Thyroid gland (tissue), 4 donors: ENCODE results near the gene PLA2G2D. TPM values are rescaled to one million over a fixed set of nuclear protein-coding genes. Genes with fewer than 3 reads are reported as not detected.
"Not testable (repeated sequence)": the region's sequence is repeated elsewhere in the genome, so short reads cannot be mapped to it uniquely, and the experiment has no call there.

Source experiments
- DNase-seq, 2 donors: peaks; one replicate each; pipeline ENCODE4 v3.0.0-alpha.2; 2019
- H3K27ac ChIP-seq, 3 donors: fragments of 200-600 bp; sonication (generic); 1 replicate in 2 of 3; 2 replicates in 1 of 3; pipeline ENCODE4 v1.5.1; 2016 to 2019; ENCODE audit warnings: mild to moderate bottlenecking in 1 of 3, moderate library complexity in 1 of 3
- H3K27me3 ChIP-seq: fragments of 200-600 bp; sonication (generic); one replicate; pipeline ENCODE4 v1.5.1; 2019
- H3K36me3 ChIP-seq, 2 donors: fragments of 200-600 bp; sonication (generic); one replicate each; pipeline ENCODE4 v1.5.1; 2016 to 2019
- H3K4me1 ChIP-seq, 2 donors: fragments of 200-600 bp; sonication (generic); one replicate each; pipeline ENCODE4 v1.5.1; 2017 to 2019
- H3K4me3 ChIP-seq, 3 donors: fragments of 200-600 bp; sonication (generic); replicated peaks in 1 of 3; 1 replicate in 2 of 3; 2 replicates in 1 of 3; pipeline ENCODE4 v1.5.1; 2016; ENCODE audit warnings: mild to moderate bottlenecking in 1 of 3
- H3K9me3 ChIP-seq: fragments of 200-600 bp; sonication (generic); one replicate; pipeline ENCODE4 v1.5.1; 2017
- POLR2A ChIP-seq, 2 donors: fragments of 450-650 bp; IDR thresholded peaks; one replicate each; pipeline ENCODE4 v1.6.1; 2017; ENCODE audit warnings: antibody characterized with exemption in 2 of 2, mild to moderate bottlenecking in 2 of 2, moderate library complexity in 1 of 2
- WGBS, 2 donors: methylation state at CpG; one replicate each; pipeline ENCODE4 v1.1.5; 2017; 5-methylcytosine and 5-hydroxymethylcytosine counted together
- intact Hi-C: fragments of 100-400 bp; cut with DNase I; formaldehyde crosslinking; loops from one replicate; pipeline ENCODE4 v1.15.1; 2023
- total RNA-seq, 4 donors: library from RNA; depleted of rRNA; stranded (reverse); fragments of >200 nt; gene quantifications; one replicate each; pipeline ENCODE4 v1.2.3, GENCODE V29; 2016
- TF ChIP-seq, protein P1 (sequence below), 6 experiments: fragments of 200-600 bp in 3 of 6; fragments of 450-650 bp in 3 of 6; sonication (generic) in 3 of 6; IDR thresholded peaks; one replicate each; pipeline ENCODE4 v1.5.1; 2016 to 2019; ENCODE audit warnings: antibody characterized with exemption in 6 of 6, mild to moderate bottlenecking in 2 of 6, inconsistent platforms in 1 of 6, moderate library complexity in 1 of 6

Gene PLA2G2D
- total RNA-seq, 4 donors from 2014 or later: not detected

DNA sequence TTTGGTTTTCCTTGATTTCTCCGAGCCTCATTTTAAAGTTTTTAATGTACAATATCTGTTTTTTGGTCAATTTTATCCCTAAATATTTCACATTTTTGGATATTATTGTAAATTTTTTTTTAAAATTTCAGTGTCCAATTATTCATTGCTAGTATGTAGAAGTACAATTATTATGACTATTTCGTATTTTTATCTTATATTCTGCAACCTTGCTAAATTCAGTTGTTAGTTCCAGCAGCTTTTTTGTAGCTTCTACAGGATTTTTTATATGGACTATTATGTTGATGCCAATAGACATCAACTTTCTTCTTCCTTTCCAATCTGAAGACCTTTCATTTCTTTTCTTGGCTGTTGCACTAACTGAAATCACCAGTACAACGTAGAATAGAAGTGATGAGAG lies 15.7 kb upstream of the PLA2G2D start:
- Histone ChIP-seq H3K27me3 (no peaks in the 10 kb centered on the region), H3K4me1 (no peaks in the 10 kb centered on the region), H3K27ac (no peak overlapping the region), H3K4me3 (no peak overlapping the region), H3K9me3 (no peaks in the 10 kb centered on the region), H3K36me3 (no peaks in the 10 kb centered on the region)
- intact Hi-C loops: no loop called here
- no peak for DNase-seq
- 91 to 93% methylated on average over 3 of the region's 3 CpGs for WGBS, 2 donors
- TF ChIP-seq, protein P1, sequence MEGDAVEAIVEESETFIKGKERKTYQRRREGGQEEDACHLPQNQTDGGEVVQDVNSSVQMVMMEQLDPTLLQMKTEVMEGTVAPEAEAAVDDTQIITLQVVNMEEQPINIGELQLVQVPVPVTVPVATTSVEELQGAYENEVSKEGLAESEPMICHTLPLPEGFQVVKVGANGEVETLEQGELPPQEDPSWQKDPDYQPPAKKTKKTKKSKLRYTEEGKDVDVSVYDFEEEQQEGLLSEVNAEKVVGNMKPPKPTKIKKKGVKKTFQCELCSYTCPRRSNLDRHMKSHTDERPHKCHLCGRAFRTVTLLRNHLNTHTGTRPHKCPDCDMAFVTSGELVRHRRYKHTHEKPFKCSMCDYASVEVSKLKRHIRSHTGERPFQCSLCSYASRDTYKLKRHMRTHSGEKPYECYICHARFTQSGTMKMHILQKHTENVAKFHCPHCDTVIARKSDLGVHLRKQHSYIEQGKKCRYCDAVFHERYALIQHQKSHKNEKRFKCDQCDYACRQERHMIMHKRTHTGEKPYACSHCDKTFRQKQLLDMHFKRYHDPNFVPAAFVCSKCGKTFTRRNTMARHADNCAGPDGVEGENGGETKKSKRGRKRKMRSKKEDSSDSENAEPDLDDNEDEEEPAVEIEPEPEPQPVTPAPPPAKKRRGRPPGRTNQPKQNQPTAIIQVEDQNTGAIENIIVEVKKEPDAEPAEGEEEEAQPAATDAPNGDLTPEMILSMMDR (IDR thresholded peaks at IDR 0.05): no peak
- TF ChIP-seq POLR2A (IDR thresholded peaks at IDR 0.05): no peak

DNA sequence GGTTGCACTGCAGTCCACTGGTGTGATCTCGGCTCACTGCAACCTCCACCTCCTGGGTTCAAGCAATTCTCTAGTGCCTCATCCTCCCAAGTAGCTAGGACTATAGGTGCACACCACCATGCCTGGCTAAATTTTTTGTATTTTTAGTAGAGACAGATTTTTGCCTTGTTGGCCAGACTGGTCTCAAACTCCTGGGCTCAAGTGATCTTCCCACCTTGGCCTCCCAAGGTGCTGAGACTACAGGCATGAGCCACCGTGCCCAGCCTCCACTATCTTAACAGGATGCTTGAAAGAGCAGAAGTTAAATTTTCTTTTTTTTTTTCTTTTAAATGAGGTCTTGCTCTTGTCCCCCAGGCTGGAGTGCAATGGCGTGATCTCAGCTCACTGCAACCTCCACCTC lies 11.2 kb upstream of the PLA2G2D start:
- H3K9me3 ChIP-seq, H3K4me3 ChIP-seq: not testable (repeated sequence)

DNA sequence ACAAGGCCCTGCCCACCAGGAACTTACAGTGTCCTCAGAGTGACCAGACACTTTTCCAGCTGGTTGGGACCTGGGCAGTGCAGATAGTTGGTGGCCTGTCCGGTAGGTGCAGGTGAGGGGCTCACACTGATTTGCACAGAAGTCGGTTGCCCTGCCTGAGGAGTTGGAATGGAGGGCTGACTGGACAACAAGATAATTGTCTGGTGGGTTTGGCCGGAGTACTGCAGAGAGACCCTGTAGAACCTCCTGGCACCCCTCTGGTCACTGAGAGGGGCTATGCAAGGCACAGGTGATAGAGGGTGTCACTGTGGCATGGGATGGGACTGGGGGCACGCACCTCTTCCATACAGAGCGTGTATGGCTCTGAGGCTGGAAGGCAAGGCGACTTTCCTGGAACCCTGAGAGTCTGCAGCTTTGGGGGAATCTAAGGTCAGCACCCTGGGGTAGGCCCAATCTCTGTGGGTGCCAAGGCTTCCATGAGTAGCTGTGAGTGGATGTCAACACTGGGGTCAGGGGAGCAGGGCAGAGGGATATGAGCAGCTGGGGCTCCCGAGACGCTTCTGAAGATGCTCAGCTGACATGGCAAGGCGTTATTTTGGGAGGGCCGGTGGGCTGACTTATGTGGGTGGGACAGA lies 7.6 kb upstream of the PLA2G2D start:
- 96 to 98% methylated on average over 8 to 10 of the region's 10 CpGs for WGBS, 2 donors
- intact Hi-C loops: no loop called here
- Histone ChIP-seq H3K36me3 (no peaks in the 10 kb centered on the region), H3K9me3 (no peaks in the 10 kb centered on the region), H3K4me3 (no peak overlapping the region), H3K27me3 (no peaks in the 10 kb centered on the region), H3K4me1 (no peaks in the 10 kb centered on the region), H3K27ac (no peak overlapping the region)
- DNase-seq: no peak
- TF ChIP-seq POLR2A (IDR thresholded peaks at IDR 0.05): no peak
- TF ChIP-seq, protein P1 (IDR thresholded peaks at IDR 0.05): no peak

More for the DNA sequence above, 11.2 kb upstream of the PLA2G2D start:
- H3K27ac ChIP-seq, H3K36me3 ChIP-seq, H3K27me3 ChIP-seq, intact Hi-C loops, H3K4me1 ChIP-seq, DNase-seq: not testable (repeated sequence)
- 91% methylated on average over 3 of the region's 3 CpGs for WGBS, 2 donors

DNA sequence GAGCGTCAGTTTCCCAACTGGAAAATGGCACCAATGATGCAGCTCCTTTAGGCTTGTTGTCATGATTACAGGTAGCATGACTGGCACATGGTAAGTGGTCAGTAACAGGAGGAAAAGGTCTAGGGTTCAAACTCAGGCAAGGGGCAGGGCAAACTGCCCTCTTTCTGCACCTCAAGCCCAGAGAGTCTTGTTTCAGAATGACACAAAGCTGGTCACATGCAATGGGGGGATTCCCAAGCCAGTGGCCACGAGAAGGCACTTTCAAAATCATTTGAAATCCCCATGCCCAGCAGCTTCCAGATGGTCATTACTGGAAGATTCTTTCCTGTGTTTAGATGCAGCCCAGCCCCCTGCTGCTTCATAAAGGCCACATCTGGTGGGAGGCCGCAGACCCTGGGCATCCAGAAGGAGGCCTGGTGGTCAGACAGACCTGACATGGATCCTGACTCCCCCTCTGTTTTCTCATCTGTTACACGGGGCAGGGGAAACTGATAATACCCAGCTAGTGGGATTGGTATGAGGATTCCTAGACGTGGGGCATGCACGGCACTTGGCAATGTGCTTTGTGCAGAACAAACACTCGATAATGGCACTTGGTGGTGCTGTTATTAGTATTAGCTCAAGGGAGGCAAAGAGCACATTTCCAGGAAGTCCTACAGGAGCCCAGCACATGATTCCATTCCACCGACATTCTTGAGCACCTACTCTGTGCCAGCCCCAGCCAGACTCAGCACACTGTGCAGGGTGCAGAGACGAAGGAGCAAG lies 6.9 kb upstream of the PLA2G2D start:
- WGBS, 2 donors: 47 to 53% methylated on average over 8 to 9 of the region's 9 CpGs
- Histone ChIP-seq H3K27ac (no peak overlapping the region), H3K9me3 (no peaks in the 10 kb centered on the region)

DNA sequence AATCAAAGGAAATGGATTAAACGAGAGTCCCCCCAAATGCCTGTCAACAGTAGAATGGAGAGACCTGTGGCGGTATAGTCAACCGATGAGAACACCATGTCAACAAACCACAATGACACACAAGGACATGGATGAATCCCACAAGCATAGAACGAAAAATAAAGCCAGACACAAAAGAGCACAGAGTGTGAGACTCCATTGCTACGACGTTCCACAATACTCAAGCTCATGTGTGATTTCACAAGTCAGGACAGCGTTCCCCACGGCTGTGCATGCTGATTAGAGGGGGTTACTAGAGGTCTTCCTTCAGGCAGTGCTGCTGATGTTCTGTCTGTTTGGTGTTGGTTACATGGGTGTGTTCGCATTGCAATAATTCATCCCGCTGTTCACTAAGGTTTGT lies 5.8 kb upstream of the PLA2G2D start:
- Histone ChIP-seq H3K36me3 (no peaks in the 10 kb centered on the region), H3K27ac (no peak overlapping the region), H3K4me1 (no peaks in the 10 kb centered on the region), H3K9me3 (no peaks in the 10 kb centered on the region), H3K4me3 (no peak overlapping the region), H3K27me3 (no peaks in the 10 kb centered on the region)
- 80 to 84% methylated on average over 10 of the region's 10 CpGs for WGBS, 2 donors
- no peak for DNase-seq
- TF ChIP-seq POLR2A (IDR thresholded peaks at IDR 0.05): no peak
- TF ChIP-seq, protein P1 (IDR thresholded peaks at IDR 0.05): no peak
- intact Hi-C loops: no loop called here

More for the DNA sequence above, 6.9 kb upstream of the PLA2G2D start:
- H3K36me3 ChIP-seq: no peaks in the 10 kb centered on the region
- no peaks in the 10 kb centered on the region for H3K27me3 ChIP-seq
- TF ChIP-seq, protein P1 (IDR thresholded peaks at IDR 0.05): no peak
- TF ChIP-seq POLR2A (IDR thresholded peaks at IDR 0.05): no peak
- intact Hi-C loops: no loop called here
- DNase-seq: no peak
- no peaks in the 10 kb centered on the region for H3K4me1 ChIP-seq
- H3K4me3 ChIP-seq: no peak overlapping the region
